GM12878 (cell line): ENCODE results near the gene EGF. TPM values are rescaled to one million over a fixed set of nuclear protein-coding genes. Genes with fewer than 3 reads are reported as not detected.

Experiments
- ATAC-seq: fragments of 200-7000 bp; cut with Tn5 transposase; 3 replicates; pipeline ENCODE4 v1.9.1; 2020; ENCODE audit warnings: mild to moderate bottlenecking, moderate library complexity
- BruUV-seq: library from RNA; stranded (reverse); fragments of 400-500 nt; replicated peaks from 2 replicates; lab custom pipeline; 2021; lab: Mats Ljungman, UMichigan
- CTCF ChIA-PET: fragments of 300-600 bp; sonication (Branson Sonifier 250); formaldehyde crosslinking; extraction: SDS; loops from one replicate; lab custom pipeline; 2021; ENCODE audit warnings: inconsistent platforms; lab: Yijun Ruan, JAX
- POLR2A ChIA-PET: fragments of 350-600 bp; formaldehyde crosslinking; extraction: SDS; loops from one replicate; lab custom pipeline; 2021; ENCODE audit warnings: inconsistent platforms; lab: Charles Lee
- RAD21 ChIA-PET: fragments of 300-600 bp; sonication (Branson Sonifier 250); formaldehyde crosslinking; loops from one replicate; lab custom pipeline; 2023; ENCODE audit warnings: antibody characterized with exemption; ENCODE audit not compliant: unreplicated experiment; lab: Charles Lee
- SMC1A ChIA-PET: fragments of 300-600 bp; sonication (Branson Sonifier 250); formaldehyde crosslinking; loops from one replicate; lab custom pipeline; 2023; ENCODE audit not compliant: unreplicated experiment, uncharacterized antibody; lab: Charles Lee
- DNase-seq: peaks from one replicate; pipeline ENCODE4 v3.0.0-alpha.2; 2011; ENCODE audit warnings: low read depth, low spot score
- FAIRE-seq: peaks from 3 replicates; lab custom pipeline; 2011; peaks lifted over from hg19 to GRCh38; lab: Jason Lieb, UNC
- H2AFZ ChIP-seq: 2 replicates; pipeline ENCODE4 v1.6.0; 2011; ENCODE audit warnings: low read depth, low read length, control low read depth; ENCODE audit not compliant: control insufficient read depth
- H3K27ac ChIP-seq: 2 replicates; pipeline ENCODE4 v1.5.1; 2011; ENCODE audit warnings: control low read depth; ENCODE audit not compliant: control insufficient read depth, insufficient read depth
- H3K27me3 ChIP-seq, 2 experiments: replicated peaks in 1 of 2; 2 replicates each; pipeline versions ENCODE4 v1.6.0 to v1.6.1; 2011; ENCODE audit warnings: low read length in 1 of 2; ENCODE audit not compliant: control insufficient read depth in 2 of 2, insufficient read depth in 2 of 2
- H3K36me3 ChIP-seq, 2 experiments: 2 replicates each; pipeline ENCODE4 v1.5.1; 2011; ENCODE audit warnings: low read length in 1 of 2; ENCODE audit not compliant: control insufficient read depth in 2 of 2, insufficient read depth in 2 of 2
- H3K4me1 ChIP-seq: 2 replicates; pipeline ENCODE4 v1.6.1; 2011; ENCODE audit warnings: mild to moderate bottlenecking, low read length, moderate library complexity, mixed read lengths; ENCODE audit not compliant: control insufficient read depth, insufficient read depth
- H3K4me2 ChIP-seq: 2 replicates; pipeline ENCODE4 v1.6.0; 2011; ENCODE audit warnings: control low read depth; ENCODE audit not compliant: control insufficient read depth, insufficient read depth
- H3K4me3 ChIP-seq: fragments of 200-600 bp; sonication (generic); 2 replicates; pipeline ENCODE4 v1.5.1; 2016
- H3K79me2 ChIP-seq: 2 replicates; pipeline ENCODE4 v1.6.0; 2011; ENCODE audit warnings: low read length; ENCODE audit not compliant: control insufficient read depth, insufficient read depth
- H3K9ac ChIP-seq: 2 replicates; pipeline ENCODE4 v1.8.0; 2011; ENCODE audit warnings: low read length, control low read depth, mixed read lengths; ENCODE audit not compliant: control insufficient read depth, insufficient read depth
- H3K9me3 ChIP-seq: replicated peaks from 3 replicates; pipeline ENCODE4 v1.5.1; 2011; ENCODE audit warnings: mild to moderate bottlenecking, low read length; ENCODE audit not compliant: control insufficient read depth, insufficient read depth
- H4K20me1 ChIP-seq: 2 replicates; pipeline ENCODE4 v1.6.0; 2011; ENCODE audit not compliant: control insufficient read depth, insufficient read depth
- BHLHE40 ChIP-seq, 2 experiments: fragments of 450-650 bp in 1 of 2; IDR thresholded peaks; 2 replicates each; pipeline ENCODE4 v1.6.1; 2011 to 2017; ENCODE audit warnings: low read depth in 2 of 2, borderline replicate concordance in 1 of 2, improper control_type of control experiment in 1 of 2, low read length in 1 of 2, mild to moderate bottlenecking in 1 of 2
- NR2C1 ChIP-seq: fragments of 450-650 bp; IDR thresholded peaks from 2 replicates; pipeline ENCODE4 v1.6.1; 2017; ENCODE audit warnings: antibody characterized with exemption, mild to moderate bottlenecking, moderate library complexity
- PKNOX1 ChIP-seq: fragments of 450-650 bp; IDR thresholded peaks from 2 replicates; pipeline ENCODE4 v1.6.1; 2016; ENCODE audit warnings: mild to moderate bottlenecking
- SREBF2 ChIP-seq: IDR thresholded peaks from 2 replicates; pipeline ENCODE4 v1.6.1; 2012; ENCODE audit warnings: mild to moderate bottlenecking, low read length
- WGBS: methylation state at CpG from one replicate; pipeline ENCODE4 v1.1.6; 2016; ENCODE audit warnings: low lambda C conversion rate; ENCODE audit not compliant: insufficient replicate concordance, insufficient coverage; ENCODE audit errors: missing lambda C conversion rate; 5-methylcytosine and 5-hydroxymethylcytosine counted together
- in situ Hi-C: fragments of 300-500 bp; cut with MboI; formaldehyde crosslinking; loops from 9 replicates; pipeline ENCODE4 v1.14.3; 2018; ENCODE audit warnings: mixed read lengths
- intact Hi-C: fragments of 100-400 bp; cut with micrococcal nuclease; formaldehyde crosslinking; loops from one replicate; pipeline ENCODE4 v1.14.2; 2022; ENCODE audit not compliant: unreplicated experiment
- polyA plus RNA-seq, 11 experiments: library from polyadenylated mRNA; depleted of rRNA in 4 of 11; unstranded in 6 of 11; stranded (reverse) in 5 of 11; fragments of >200 nt; fragmentation: Nextera tagmentation in 4 of 11; fragmentation: Illumina TruSeq in 1 of 11; extraction: Ambion mirVana in 4 of 11; extraction: Trizol in 1 of 11; gene quantifications; 1 replicate in 1 of 11; 2 replicates in 10 of 11; pipeline versions ENCODE4 v1.2.1 to v1.2.3, GENCODE V29; 2011 to 2016; ENCODE audit warnings: inconsistent platforms in 2 of 11, missing spikeins in 2 of 11, low read depth in 1 of 11
- total RNA-seq, 4 experiments: library from RNA; depleted of rRNA in 3 of 4; stranded (reverse); fragments of >200 nt in 3 of 4; fragmentation: Illumina TruSeq in 1 of 4; extraction: Trizol in 1 of 4; gene quantifications; 2 replicates each; pipeline versions ENCODE4 v1.2.1 to v1.2.3, GENCODE V29; 2013 to 2021

EGF gene
- total and polyA plus RNA-seq, 10 of the 15 experiments (the other 5 are each of a cell fraction or from before 2014, with no cell fraction given), result 0.02 to 0.90 (median 0.19) TPM; not detected in 4

- SMC1A ChIA-PET, result interaction anchor here (1.1 to 3.2 kb wide), 3 partner anchors 9 to 499 kb away, joined by 3 to 14 read pairs (median 8); no protein-coding TSS in a partner anchor
- no peaks in the 10 kb centered on the region for H3K9me3 ChIP-seq
- POLR2A ChIA-PET, result interaction anchor here (0.6 kb wide), 1 partner anchor 366 kb away, joined by 3 read pairs; no protein-coding TSS in a partner anchor
Observed at GRCh38 chr4:110019153-110019552, 106.5 kb downstream of the EGF start.

GRCh38 chr4:110020139-110020538, 107.5 kb downstream of the EGF start:
- Histone ChIP-seq H3K4me1 (no peaks in the 10 kb centered on the region), H3K79me2 (no peaks in the 10 kb centered on the region), H3K4me2 (no peak overlapping the region), H2AFZ (no peak overlapping the region), H3K36me3 (no peaks in the 10 kb centered on the region), H3K4me3 (no peak overlapping the region), H3K9me3 (no peaks in the 10 kb centered on the region), H3K9ac (no peak overlapping the region), H4K20me1 (no peaks in the 10 kb centered on the region), H3K27ac (no peak overlapping the region), H3K27me3 (no peaks in the 10 kb centered on the region; a peak in 2 of 4 replicates)
- ChIA-PET CTCF (interaction anchor here (0.9 to 5.2 kb wide), 8 partner anchors 14 to 497 kb away, joined by 3 to 28 read pairs (median 6); no protein-coding TSS in a partner anchor), POLR2A (no interaction called here), RAD21 (interaction anchor here (1.2 to 1.6 kb wide), 3 partner anchors 14 to 295 kb away, joined by 3 to 6 read pairs (median 3); no protein-coding TSS in a partner anchor), SMC1A (interaction anchor here (0.6 to 3.2 kb wide), 11 partner anchors 10 to 498 kb away, joined by 3 to 14 read pairs (median 3); no protein-coding TSS in a partner anchor)
- in situ Hi-C loops, result loop anchor here (25.0 kb wide), 1 partner anchor 1267 kb away; no protein-coding TSS in a partner anchor
- 41% methylated on average over 5 of the region's 5 CpGs for WGBS
- intact Hi-C loops, result no loop called here
- ATAC-seq (no peak), DNase-seq (no peak), FAIRE-seq (no peak)
- TF ChIP-seq NR2C1, result no peak
- TF ChIP-seq PKNOX1, result no peak
- no TSS peak for BruUV-seq

More at GRCh38 chr4:110019153-110019552, 106.5 kb downstream of the EGF start:
- H2AFZ ChIP-seq, result no peak overlapping the region
- TF ChIP-seq SREBF2, result no peak
- TF ChIP-seq BHLHE40 (IDR thresholded peaks at IDR 0.05; ENCODE audit: borderline replicate concordance in 1 of 2, low read depth in 2 of 2, low read length in 1 of 2), result peak in 1 of 2 experiments; percentile 44; a peak in 1 of 4 replicates
- TF ChIP-seq, all 136 proteins: peak for 1
- no peak for DNase-seq
- Histone ChIP-seq H3K27me3 (no peaks in the 10 kb centered on the region; a peak in 2 of 4 replicates), H3K79me2 (no peaks in the 10 kb centered on the region), H3K36me3 (no peaks in the 10 kb centered on the region), H3K4me2 (no peak overlapping the region), H3K9ac (no peak overlapping the region), H3K4me3 (no peak overlapping the region), H4K20me1 (no peaks in the 10 kb centered on the region), H3K4me1 (no peaks in the 10 kb centered on the region), H3K27ac (no peak overlapping the region)
- WGBS, result 3% methylated on average over 3 of the region's 3 CpGs
- ChIA-PET RAD21 (no interaction called here), CTCF (interaction anchor here (0.6 to 5.2 kb wide), 3 partner anchors 13 to 1823 kb away, joined by 3 to 28 read pairs (median 5); no protein-coding TSS in a partner anchor)
- in situ Hi-C loops (loop anchor here (25.0 kb wide), 1 partner anchor 1268 kb away; no protein-coding TSS in a partner anchor), intact Hi-C loops (no loop called here)
- FAIRE-seq, result no peak
- peak; percentile 22; the same call in 2 of the 3 replicates for ATAC-seq
- BruUV-seq, result no TSS peak
